Occipital lobe (tissue), 2 donors: ENCODE measurements around the gene SYMPK. TPM values are rescaled to one million over a fixed set of nuclear protein-coding genes. Genes with fewer than 3 reads are reported as not detected.
"Not testable (repeated sequence)": the region's sequence is repeated elsewhere in the genome, so short reads cannot be mapped to it uniquely, and the experiment has no call there.

Experiments used
- DNase-seq: peaks from one replicate; lab custom pipeline; 2025; lab: John Stamatoyannopoulos, UW
- total RNA-seq: library from RNA; depleted of rRNA; stranded (reverse); fragments of >200 nt; gene quantifications from one replicate; pipeline ENCODE4 v1.2.3, GENCODE V29; 2014

Gene SYMPK
- total RNA-seq = 16.4 TPM

DNA sequence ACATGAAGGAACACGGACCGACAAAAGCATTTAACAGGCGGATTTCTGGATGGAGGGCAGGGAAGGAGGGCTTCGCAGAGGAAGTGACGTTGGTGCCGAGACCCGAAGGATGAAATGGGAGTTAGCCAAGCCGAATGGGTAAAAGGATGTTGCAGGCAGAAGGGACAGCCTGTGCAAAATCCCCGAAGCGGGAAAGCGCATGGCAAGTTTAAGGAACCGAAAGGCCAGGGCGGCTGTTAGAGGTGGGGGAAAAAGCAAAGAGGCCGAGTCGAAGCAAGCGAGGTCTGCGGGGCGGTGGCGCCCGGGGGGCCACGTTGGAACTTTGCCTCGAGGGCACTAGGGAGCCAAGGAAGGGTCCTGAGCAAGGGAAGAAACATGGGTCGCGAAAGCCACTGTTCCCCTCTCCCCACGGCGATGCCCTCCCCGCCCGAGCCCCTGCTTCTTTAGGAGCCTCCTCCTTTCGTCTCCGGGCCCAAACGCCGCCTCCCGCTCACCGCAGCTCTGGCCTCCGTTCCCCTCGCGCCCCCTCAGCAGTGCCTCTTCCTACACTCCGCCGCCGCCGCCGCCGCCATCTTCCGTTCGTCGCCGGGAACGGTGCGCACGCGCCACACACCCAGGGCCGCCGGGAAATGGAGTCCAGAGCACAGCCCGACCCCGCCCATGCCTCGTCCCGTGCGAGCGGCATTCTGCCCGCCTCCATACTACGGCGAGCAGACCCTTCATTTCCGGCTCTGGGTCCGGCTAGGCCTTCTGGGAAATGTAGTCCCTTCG, at the start of gene SYMPK:
Gene SYMPK (minus strand): TSS at position 584 of the 771 bp plus-strand sequence. CDS start 8,652 bp downstream, outside the sequence.
- peak; percentile 99 for DNase-seq

DNA sequence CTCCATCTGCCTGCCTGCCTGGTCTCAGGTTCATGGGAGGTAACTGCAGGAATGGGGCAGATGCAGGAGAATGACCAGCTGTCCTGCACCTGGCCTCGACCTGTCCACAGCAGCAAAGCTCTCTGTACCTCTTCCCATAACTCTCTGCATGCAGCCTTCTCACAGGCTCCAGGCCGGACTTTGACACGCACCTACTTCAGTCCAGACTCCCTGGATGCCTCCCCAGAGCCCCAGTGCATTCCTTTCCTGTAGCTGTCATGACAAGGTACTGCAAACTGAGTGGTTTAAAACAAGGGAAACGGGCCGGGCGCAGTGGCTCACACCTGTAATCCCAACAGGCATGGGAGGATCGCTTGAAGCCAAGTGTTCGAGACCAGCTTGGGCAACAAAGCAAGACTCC, 48.3 kb upstream of the SYMPK start:
- no peak for DNase-seq

DNA sequence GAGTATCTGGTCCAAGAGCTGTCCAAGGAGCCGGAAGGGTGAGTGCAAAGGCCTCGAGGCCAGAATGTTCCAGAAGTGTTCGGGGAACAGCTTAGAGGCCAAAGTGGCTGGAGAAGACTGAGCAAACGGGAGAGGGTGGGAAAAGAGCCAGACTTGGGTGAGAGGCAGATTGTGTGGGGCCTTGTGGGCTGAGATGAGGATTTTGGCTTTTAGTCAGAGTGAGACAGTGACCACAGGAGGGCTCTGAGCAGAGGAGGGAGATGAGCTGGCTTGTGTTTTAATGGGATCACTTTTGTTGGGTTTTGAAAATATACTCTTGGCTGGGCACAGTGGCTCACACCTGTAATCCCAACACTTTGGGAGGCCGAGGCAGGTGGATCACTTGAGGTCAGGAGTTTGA, 46.0 kb upstream of the SYMPK start:
- no peak for DNase-seq

DNA sequence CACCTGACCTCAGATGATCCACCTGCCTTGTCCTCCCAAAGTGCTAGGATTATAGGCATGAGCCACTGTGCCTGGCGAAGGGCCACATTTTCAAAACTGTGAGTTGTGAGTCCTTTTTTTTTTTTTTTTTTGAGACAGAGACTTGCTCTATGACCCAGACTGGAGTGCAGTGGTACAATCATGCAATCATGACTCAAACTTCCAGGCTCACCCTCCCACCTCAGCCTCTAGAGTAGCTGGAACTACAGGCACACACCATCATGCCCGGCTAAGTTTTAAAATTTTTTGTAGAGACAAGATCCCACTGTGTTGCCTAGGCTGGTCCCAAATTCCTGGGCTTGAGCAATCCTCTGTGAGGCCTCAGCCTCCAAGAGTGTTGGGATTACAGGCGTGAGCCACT, 43.3 kb upstream of the SYMPK start:
- no peak for DNase-seq

DNA sequence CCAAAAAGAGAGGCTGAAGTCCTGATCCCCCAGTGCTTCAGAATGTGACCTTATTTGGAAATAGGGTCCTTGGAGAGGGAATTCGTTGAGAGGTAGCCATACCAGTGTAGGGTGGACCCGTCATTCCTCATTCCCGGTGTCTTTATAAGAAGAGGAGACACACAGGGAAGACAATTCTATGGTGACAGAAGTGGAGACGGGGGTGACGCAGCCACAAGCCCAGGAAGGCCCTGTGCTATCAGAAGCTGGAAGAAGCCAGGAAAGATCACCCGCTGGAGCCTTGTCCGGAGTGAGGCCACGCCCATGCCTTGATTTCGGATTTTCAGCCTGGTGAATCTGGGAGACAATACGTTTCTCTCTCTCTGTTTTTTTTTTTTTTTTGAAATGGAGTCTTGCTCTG, 42.1 kb upstream of the SYMPK start:
- no peak for DNase-seq

DNA sequence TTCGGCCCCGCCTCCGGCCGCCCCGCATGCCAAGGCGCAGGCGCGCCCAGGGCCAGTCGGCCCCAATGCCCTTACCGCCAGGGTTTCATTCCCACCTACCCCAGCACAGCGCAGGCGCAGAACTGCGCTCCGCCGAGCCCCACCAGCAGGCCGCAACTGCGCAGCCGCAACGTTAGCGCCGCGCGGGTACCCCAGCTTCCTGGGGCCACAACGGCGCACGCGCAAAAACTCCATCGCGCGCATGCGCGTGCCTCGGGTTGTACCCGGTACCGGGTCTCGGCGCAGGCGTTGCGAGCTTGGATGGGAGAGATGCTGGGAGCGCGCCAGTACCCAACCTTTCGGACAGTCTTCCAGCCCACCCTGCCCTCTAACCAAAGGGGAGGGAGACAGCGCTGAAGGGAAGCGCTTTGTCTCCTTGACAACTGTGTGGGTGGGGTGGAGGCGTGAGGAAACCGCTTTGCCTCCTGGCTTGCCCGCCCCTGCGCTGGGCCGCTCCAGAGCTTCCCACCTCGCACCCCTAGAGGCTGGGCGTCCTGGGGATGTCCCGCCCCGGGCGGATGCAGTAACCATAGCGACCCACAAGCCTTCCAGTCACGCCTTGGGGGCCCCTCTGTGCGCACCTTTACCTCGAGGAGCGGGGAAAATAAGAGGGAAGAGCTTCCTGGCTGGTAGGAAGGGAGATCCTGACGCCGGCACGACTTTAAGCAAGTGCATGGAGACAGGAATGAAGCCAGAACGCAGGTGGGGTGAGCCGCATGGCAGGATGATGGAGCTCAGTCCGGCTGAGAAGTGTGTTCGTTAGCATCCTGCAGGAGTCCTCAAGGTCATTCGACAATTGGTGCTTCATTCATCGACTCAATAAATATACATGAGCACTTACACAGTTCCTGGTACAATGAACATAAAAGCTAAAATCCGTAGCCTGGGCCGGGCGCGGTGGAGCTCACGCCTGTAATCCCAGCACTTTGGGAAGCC, 40.0 kb upstream of the SYMPK start:
- DNase-seq = peak; percentile 93

DNA sequence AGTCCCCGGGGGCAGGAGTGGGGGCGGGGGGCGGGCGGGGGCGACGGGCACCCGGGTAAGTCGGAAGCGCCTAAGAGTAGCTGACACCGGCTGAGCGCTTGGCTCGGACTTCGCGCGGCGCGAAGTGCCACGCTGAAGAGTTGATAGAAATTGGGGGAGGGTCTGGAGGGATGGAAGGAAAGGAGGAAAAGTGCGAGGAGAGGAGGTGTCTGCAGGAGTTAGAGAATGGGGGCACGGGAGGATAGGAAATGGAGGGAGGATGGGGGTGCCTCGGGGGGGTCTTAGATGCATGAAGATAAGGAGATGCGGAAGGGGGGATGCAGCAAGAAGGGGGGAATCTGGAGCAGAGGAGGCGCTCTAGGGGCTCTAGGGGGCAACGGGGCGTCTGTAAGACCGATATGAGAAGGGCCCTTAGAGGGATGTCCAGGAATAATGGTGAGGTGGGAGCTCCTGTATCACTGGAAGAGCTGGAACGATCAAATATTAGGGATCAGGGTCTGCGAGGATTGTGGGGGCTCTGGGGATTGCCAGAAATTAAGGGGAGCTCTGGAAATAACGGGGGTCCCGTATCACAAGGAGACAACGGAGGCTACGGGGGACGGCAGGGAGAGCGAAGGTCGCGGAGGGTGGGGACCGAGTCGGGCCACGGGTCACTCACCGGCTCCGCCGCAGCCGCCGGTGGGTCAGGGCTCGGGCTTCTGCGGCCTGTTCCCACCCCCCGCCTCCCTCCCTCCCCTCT, 39.1 kb upstream of the SYMPK start, which contains the start of gene MYPOP:
Gene MYPOP (minus strand): TSS at position 702 of the 739 bp plus-strand sequence. CDS start 840 bp downstream, outside the sequence.
- no peak for DNase-seq

DNA sequence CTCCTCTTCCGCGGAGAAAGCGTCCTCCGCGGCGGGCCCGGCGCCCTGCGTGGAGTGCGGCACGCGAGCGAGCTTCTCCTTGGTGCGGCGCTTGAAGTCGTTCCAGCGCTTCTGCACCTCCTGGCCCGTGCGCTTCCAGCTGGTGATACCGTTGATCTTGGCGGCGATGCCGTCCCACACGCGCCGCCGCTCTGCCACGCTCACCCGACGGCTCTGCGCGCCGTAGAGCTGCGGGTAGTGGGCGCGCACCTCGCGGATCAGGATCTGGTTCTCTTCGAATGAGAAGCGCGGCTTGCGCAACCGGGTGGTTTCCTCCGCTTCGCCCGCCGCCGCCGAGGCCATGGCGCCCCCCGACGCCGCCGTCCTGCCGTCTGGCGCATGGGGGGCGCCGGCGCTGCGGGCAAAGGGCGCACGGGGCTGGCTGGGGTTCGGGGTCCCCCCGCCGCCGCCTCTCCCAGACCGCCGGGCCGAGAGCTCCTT, 38.5 kb upstream of the SYMPK start:
- no peak for DNase-seq

DNA sequence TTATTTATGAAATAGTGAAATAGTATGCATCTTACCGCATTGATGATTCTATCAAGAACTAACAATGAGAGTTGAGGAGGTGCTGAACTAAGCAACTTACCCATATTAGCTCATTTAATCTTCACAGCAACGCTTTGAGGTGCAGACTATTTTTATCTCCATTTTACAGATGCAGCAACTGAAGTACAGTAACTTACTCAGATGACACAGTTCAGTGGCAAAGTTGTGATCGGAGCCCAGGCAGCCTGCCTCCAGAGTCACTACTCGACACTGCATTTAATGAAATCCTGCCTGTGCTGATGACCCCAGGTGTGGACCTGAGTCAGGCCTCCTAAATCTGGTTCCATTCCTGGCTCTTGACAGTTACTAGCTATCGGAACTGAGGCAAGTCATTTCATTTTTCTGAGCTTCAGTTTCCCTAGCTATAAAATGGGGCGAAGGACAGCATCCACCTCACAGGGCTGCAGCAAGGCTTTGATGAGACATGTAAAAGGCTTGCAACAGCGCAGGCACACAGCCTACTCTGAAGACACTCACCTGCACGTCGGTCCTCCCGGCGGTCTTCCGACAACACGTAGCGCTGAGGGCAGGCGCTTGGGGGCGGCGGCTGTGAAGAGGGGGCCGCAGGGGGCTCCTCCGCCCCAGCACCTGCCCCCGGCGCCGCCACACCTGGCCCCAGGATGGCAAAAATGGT, 37.9 kb upstream of the SYMPK start:
- no peak for DNase-seq

DNA sequence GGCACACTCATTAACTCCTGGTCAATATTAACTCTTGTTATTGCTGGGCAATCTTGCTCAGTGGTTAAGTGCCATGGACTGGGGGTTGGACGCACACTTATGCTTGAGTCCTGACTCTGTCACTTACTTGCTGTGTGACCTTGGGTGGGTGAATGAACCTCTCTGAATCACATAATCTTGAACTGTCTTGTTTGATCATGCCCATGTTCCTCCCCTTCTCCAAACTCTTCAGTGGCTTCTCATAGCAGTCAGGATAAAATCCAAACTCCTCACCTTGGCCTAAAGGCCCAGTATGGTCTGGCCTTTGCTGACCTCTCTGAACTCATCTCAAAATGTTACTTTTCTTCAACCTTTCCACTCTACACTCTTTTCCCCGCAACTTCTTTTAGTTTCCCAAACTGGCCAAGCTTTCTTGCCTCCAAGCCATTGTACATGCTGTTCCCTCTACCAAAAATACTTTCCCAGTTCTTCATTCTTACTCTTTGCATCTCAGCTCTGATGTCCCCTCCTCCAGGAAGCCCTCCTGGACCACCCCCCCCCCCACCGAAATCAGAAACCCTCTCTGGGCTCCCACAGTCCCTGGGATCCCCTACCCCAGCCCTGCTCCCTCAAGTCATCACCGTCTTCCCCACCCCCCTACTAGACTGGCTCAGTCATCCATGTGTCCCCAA, 37.1 kb upstream of the SYMPK start:
- DNase-seq = no peak

DNA sequence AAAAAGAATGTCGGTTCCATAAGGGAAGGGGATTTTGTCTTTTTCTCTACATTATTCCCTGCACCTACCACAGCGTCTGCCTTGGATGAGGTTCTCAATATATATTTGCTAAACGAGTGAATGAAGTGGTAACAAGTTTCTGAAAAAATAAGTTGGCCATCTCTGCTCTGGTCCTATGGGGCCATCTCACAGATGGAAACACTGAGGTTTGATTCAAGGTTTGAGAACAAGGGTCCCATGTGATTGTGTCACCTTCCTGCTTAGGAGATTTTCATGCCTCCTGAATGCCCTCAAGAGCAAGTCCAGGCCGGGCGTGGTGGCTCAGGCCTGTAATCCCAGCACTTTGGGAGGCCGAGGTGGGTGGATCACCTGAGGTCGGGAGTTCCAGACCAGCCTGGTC, 36.3 kb upstream of the SYMPK start:
- no peak for DNase-seq

DNA sequence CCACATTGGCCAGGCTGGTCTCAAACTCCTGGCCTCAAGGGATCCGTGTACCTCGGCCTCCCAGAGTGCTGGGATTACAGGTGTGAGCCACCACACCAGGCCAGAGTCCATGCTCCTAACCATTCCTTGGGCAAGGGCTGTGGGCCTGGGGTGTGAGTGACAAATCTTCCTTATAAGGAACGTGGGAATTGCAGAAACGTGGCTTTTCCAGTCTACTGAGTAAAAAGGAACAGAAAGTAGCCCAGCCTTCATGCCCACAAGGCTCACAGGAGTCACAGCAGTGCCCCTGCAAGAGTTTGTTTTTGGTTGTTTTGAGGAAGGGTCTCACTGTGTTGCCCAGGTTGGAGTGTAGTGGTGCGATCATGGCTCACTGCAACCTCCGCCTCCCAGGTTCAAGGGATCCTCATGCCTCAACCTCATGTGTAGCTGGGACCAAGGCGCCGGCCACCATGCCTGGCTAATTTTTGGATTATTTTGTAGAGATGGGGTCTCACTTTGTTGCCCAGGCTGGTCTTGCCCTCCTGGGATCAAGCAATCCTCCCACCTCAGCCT, 34.4 kb upstream of the SYMPK start:
- no peak for DNase-seq

DNA sequence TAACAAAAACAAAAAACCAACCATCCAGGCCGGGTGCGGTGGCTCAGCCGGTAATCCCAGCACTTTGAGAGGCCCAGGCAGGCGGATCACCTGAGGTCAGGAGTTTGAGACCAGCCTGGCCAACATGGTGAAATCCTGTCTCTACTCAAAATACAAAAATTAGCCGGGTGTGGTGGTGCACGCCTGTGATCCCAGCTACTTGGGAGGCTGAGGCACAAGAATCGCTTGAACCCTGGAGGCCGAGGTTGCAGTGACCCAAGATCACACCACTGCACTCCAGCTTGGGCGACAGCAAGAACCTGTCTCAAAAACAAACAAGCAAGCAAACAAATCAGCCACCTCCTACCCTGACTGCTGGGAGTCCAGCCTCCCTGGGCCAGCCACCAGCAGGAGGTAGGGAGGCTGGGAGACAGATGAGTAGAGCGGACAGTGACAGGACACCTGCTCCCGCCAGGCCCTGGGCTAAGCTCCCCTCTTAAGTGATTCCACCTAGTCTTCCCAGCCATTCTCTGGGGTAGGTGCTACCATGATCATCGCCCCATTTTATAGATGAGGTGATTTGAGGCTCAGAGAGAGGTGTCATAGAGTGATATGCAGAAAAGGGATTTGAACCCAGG, 33.1 kb upstream of the SYMPK start:
- not testable (repeated sequence) for DNase-seq

DNA sequence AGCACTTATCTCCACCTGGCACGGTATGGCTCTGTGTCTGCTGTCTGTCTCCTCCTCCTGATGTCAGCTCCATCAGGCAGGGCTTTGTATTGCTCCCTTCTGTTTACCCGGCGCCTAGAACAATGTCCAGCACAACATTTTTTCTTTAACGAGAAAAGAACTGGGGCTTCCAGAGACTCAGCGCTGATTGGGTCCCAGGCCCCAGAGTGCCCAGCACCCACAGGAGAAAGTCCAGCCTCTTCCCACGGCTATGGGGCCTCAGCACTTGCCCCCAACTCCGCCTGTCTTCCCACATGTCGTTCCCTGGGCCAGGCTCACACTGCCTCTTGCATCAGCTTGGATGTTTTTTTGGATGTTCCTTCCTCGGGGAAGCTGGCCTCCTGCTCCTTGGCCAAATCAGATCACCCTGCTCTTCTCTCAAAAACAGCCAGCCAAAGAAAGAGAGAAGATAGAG, 32.6 kb upstream of the SYMPK start:
- DNase-seq = no peak

DNA sequence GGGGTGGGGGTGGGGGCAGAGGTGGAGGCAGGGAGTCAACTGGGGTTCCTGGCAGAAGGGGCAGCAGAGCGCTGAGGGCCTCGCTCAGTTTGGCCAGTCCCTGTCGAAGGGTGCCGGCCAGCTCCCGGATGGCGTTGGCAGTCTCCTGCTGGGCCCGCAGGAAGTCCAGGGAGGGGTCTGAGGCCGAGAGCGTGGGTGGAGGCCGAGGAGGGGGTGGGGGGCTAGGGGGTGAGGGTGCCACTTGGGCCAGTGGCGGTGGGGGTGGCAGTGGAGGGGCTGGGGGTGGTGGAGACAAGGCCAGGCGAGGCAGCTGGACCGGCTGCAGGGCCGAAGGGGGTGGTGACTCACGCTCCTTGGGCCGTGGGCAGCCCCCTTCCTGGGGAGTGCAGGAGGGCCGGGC, 27.9 kb upstream of the SYMPK start:
- no peak for DNase-seq

DNA sequence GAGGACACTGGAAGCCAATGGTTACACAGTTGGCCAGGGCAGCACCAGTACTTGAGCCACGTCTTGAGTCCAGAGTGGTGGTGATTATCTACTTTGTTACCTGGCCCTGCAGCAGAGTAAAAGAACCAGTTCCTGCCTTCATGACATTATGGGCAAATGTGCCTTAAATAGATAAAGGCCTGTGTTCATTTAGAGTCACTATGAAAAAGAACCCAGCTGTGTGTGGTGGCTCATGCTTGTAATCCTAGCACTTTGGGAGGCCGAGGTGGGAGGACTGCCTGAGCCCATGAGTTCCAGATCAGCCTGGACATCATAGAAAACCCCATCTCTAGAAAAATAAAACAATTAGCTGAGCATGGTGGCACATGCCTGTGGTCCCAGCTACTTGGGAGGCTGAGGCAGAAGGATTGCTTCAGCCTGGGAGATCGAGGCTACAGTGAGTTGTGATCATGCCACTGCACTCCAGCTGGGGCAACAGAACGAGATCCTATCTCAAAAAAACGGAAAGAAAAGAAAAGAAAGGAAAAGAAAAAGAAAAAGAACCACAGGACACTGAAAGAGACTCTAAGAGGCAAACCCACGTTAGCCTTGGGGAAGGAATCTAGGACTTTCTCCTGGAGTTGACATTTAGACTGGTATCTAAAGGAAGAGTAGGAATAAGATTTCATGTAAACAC, 26.4 kb upstream of the SYMPK start:
- DNase-seq = no peak

DNA sequence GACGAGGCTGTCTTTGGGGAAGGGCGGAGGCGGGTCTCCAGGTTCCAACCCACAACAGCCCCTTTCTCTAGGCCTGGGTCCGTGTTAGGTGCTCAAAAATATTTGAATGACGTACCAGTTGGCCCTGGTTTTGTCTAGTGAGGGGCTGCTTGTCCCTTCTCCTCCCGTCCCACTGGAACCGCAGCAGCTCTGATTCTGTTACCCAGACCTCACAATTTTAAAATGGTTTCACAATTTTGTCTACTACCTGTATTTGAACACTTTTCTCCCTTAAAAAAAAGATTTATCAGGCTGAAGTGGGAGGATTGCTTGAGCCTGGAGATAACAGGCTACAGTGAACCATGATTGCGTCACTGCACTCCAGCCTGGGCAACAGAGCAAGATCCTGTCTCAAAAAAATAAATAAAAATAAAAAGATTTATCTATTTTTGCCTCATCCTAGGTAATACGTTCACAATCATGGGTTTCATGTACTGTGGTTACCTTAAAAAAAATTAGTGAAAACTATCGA, 24.3 kb upstream of the SYMPK start:
- DNase-seq = no peak

DNA sequence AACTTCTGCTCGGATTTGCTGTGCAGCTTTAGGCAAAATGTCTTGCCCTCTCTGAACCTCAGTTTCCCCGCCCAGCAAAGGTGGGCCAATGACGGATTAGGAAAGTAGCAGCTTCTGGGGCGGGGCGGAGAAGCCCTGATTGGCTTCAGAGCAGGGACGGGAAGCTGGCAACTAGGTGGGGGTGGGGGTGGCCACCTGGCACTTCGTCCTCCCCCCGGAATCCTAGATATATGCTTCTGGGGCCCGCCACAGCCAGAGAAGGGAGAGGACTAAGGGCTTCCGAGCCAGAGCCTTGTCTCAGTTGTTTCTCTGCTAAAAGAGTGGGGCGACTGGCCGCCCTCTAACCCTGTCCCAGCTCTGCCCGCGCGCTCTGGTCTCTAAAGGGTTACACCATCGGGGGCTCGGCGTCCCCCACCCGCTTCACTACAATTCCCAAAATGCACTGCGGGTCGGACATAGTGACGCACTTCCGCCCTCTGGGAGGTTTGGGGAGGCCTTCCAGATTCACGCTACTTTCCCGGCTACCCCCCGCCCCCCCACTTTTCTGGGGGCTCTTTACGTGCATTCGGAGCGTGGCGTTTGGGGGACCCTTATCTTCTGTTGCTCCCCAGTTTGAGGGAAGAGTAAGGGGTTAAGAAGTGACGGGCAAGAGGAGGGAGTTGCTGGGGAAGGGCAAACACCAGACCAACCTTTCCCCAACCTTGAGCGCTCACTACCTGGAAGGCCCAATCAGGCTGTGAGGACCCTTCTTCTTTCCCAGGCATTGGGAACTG, 23.7 kb upstream of the SYMPK start:
- peak; percentile 83 for DNase-seq
